K562 (cell line): ENCODE measurements around the gene ABCE1. TPM values are rescaled to one million over a fixed set of nuclear protein-coding genes. Genes with fewer than 3 reads are reported as not detected.

Source experiments
- CHD2 ChIP-seq: IDR thresholded peaks from 2 replicates; pipeline ENCODE4 v1.6.1; 2011; ENCODE audit warnings: low read depth, low read length
- CSDE1 ChIP-seq, 2 experiments: fragments of 450-650 bp; IDR thresholded peaks; 2 replicates each; pipeline ENCODE4 v1.6.1; 2016; ENCODE audit warnings: mild to moderate bottlenecking in 1 of 2
- CTBP1 ChIP-seq: fragments of 450-650 bp; IDR thresholded peaks from 2 replicates; pipeline ENCODE4 v1.6.1; 2016; ENCODE audit warnings: borderline replicate concordance
- DPF2 ChIP-seq: fragments of 450-650 bp; IDR thresholded peaks from 2 replicates; pipeline ENCODE4 v1.6.1; 2016
- E2F3 ChIP-seq: fragments of 250-450 bp; sonication (Bioruptor Pico); IDR thresholded peaks from 2 replicates; pipeline ENCODE4 v1.4.0; 2020; ENCODE audit warnings: mild to moderate bottlenecking
- EHMT2 ChIP-seq: fragments of 450-650 bp; IDR thresholded peaks from 2 replicates; pipeline ENCODE4 v1.6.1; 2018; ENCODE audit warnings: antibody characterized with exemption
- GTF2E2 ChIP-seq: fragments of 200-800 bp; sonication (Bioruptor generic); IDR thresholded peaks from 2 replicates; pipeline ENCODE4 v1.6.1; 2016; ENCODE audit warnings: missing genetic modification characterization, missing compliant biosample characterization
- GTF2F1 ChIP-seq: IDR thresholded peaks from 2 replicates; pipeline ENCODE4 v1.6.1; 2011; ENCODE audit warnings: low read depth, low read length, improper control_type of control experiment
- HNRNPH1 ChIP-seq: fragments of 200-400 bp; formaldehyde crosslinking; optimal IDR thresholded peaks from 2 replicates; pipeline ENCODE3; 2017; ENCODE audit warnings: low read depth, mild to moderate bottlenecking, low read length, moderate library complexity
- IFI16 ChIP-seq: fragments of 250-450 bp; sonication (Bioruptor Pico); IDR thresholded peaks from 2 replicates; pipeline ENCODE4 v2.1.2; 2022; ENCODE audit warnings: mild to moderate bottlenecking, inconsistent platforms
- KDM1A ChIP-seq, 2 experiments: fragments of 450-650 bp; IDR thresholded peaks; 2 replicates each; pipeline ENCODE4 v1.6.1; 2016; ENCODE audit warnings: mild to moderate bottlenecking in 2 of 2
- MYBL2 ChIP-seq, 2 experiments: fragments of 450-650 bp in 1 of 2; sonication (generic) in 1 of 2; formaldehyde crosslinking in 1 of 2; IDR thresholded peaks; 2 replicates each; pipeline versions ENCODE4 v1.6.1 to v1.8.1; 2017 to 2022; ENCODE audit warnings: borderline replicate concordance in 1 of 2, inconsistent platforms in 1 of 2, low read depth in 1 of 2, mild to moderate bottlenecking in 1 of 2, missing genetic modification reagents in 1 of 2, moderate library complexity in 1 of 2
- NFATC3 ChIP-seq: fragments of 450-650 bp; IDR thresholded peaks from 2 replicates; pipeline ENCODE4 v1.6.1; 2017; ENCODE audit warnings: mild to moderate bottlenecking
- POLR2G ChIP-seq: fragments of 200-400 bp; formaldehyde crosslinking; IDR thresholded peaks from 2 replicates; pipeline ENCODE4 v1.6.1; 2017; ENCODE audit warnings: low read depth, mild to moderate bottlenecking, antibody characterized with exemption, low read length, moderate library complexity
- PTBP1 ChIP-seq: fragments of 200-400 bp; formaldehyde crosslinking; IDR thresholded peaks from 2 replicates; pipeline ENCODE4 v1.6.1; 2017; ENCODE audit warnings: low read depth, low read length
- RAD51 ChIP-seq: fragments of 450-650 bp; IDR thresholded peaks from 2 replicates; pipeline ENCODE4 v1.7.1; 2016; ENCODE audit warnings: low read depth, mild to moderate bottlenecking, borderline replicate concordance
- RUNX1 ChIP-seq: sonication (generic); IDR thresholded peaks from 2 replicates; pipeline ENCODE4 v1.6.1; 2016; ENCODE audit warnings: antibody characterized with exemption, low read depth
- SETDB1 ChIP-seq: IDR thresholded peaks from one replicate; pipeline ENCODE4 v1.6.1; 2012; ENCODE audit warnings: low read length, control low read depth, inconsistent platforms
- SMARCE1 ChIP-seq: fragments of 450-650 bp; IDR thresholded peaks from 2 replicates; pipeline ENCODE4 v1.7.1; 2016; ENCODE audit warnings: mild to moderate bottlenecking
- STAT5A ChIP-seq: IDR thresholded peaks from 2 replicates; pipeline ENCODE4 v1.6.1; 2012; ENCODE audit warnings: low read length, inconsistent platforms, borderline replicate concordance
- TCF7L2 ChIP-seq: fragments of 150-350 bp; IDR thresholded peaks from 2 replicates; pipeline ENCODE4 v1.6.1; 2016; ENCODE audit warnings: low read depth, mild to moderate bottlenecking, low read length, moderate library complexity
- XRCC3 ChIP-seq: fragments of 450-650 bp; IDR thresholded peaks from 2 replicates; pipeline ENCODE4 v1.6.1; 2017; ENCODE audit warnings: mild to moderate bottlenecking, moderate library complexity
- ZFPM2 ChIP-seq: fragments of 250-450 bp; sonication (Bioruptor Pico); IDR thresholded peaks from 2 replicates; pipeline ENCODE4 v1.5.1; 2022; ENCODE audit warnings: mild to moderate bottlenecking
- ZNF124 ChIP-seq: sonication (generic); formaldehyde crosslinking; IDR thresholded peaks from 2 replicates; pipeline ENCODE4 v1.8.1; 2022; ENCODE audit warnings: missing genetic modification reagents
- ZNF316 ChIP-seq: fragments of 450-650 bp; IDR thresholded peaks from 2 replicates; pipeline ENCODE4 v1.6.1; 2016
- ZNF436 ChIP-seq: fragments of 250-450, 450-650 bp; sonication (Bioruptor Pico); formaldehyde crosslinking; IDR thresholded peaks from 2 replicates; pipeline ENCODE4 v1.7.0; 2020; ENCODE audit warnings: mild to moderate bottlenecking
- ZNF586 ChIP-seq: fragments of 450-650 bp; formaldehyde crosslinking; conservative IDR thresholded peaks from 2 replicates; pipeline ENCODE4 v1.4.0; 2020; ENCODE audit warnings: mild to moderate bottlenecking, moderate library complexity
- ZNF707 ChIP-seq: fragments of 250-450 bp; sonication (Bioruptor Pico); conservative IDR thresholded peaks from 2 replicates; pipeline ENCODE4 v1.8.0; 2022; ENCODE audit warnings: inconsistent platforms, mild to moderate bottlenecking, moderate library complexity
- polyA plus RNA-seq, 8 experiments: library from polyadenylated mRNA; depleted of rRNA in 4 of 8; stranded (reverse) in 5 of 8; unstranded in 3 of 8; fragments of >200 nt; fragmentation: Nextera tagmentation in 2 of 8; fragmentation: Illumina TruSeq in 1 of 8; extraction: Ambion mirVana in 2 of 8; extraction: Trizol in 1 of 8; gene quantifications; 2 replicates each; pipeline versions ENCODE4 v1.2.1 to v1.2.3, GENCODE V29; 2011 to 2014; ENCODE audit warnings: inconsistent platforms in 1 of 8, missing spikeins in 1 of 8
- total RNA-seq, 7 experiments: library from RNA; depleted of rRNA in 6 of 7; stranded (reverse); fragments of >200 nt in 6 of 7; fragmentation: Illumina TruSeq in 2 of 7; extraction: Trizol in 2 of 7; gene quantifications; 2 replicates each; pipeline versions ENCODE4 v1.2.1 to v1.2.3, GENCODE V29; 2011 to 2021; ENCODE audit warnings: low replicate concordance in 1 of 7
- TF ChIP-seq, protein P1 (sequence below): conservative IDR thresholded peaks from 2 replicates; pipeline ENCODE4 v1.6.1; 2011; ENCODE audit warnings: low read depth, mild to moderate bottlenecking, low read length; ENCODE audit not compliant: control insufficient read depth
- TF ChIP-seq, protein P2 (sequence below), 2 experiments: fragments of 450-650 bp; IDR thresholded peaks; 2 replicates each; pipeline ENCODE4 v1.6.1; 2016

ABCE1 gene
- total and polyA plus RNA-seq, 9 of the 15 experiments (the other 6 are each of a cell fraction or from before 2014, with no cell fraction given): 134 to 256 (median 169) TPM

DNA sequence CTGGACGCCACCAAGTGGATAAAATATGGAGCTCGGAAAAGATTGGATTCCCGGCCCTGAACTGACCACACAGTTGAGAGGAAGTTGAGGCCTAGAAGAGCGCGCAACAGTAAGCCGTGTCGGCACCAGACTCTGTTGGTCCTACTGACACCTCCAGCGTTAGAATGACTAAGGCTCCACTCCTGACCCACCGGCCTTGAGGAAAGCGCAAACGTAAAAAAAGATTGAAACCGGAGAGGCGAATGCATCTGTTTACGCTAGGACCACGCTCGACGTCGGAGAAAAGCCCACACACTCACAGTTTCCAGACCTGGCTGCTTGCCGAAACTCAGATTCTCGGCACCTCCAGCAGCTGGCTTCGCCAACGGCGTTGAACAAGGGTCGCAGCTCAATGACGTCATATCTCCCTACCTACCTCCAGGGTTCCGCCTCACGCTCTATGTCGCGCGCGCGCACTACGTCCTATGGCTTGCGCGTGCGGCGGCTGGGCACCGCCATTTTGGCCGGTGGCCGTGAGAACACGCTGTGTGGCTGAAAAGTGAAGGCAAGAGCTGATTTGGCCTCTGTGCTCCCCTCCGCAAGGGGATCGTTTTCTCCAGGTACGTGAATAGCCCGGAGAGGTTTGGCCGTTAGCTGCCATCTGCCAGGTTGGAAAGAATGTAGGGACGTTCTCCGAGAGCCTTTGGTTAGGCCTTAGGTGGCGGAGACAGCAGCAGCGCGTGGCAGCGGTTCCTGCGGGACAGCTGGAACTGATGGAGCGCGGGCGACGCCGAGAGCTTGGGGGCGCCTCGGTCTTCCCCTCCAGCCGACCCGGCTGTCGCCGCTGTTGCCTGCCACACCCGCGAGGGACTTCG lies at the start of gene ABCE1, which contains the start of gene ANAPC10 (continued):
- TF ChIP-seq, protein P1, sequence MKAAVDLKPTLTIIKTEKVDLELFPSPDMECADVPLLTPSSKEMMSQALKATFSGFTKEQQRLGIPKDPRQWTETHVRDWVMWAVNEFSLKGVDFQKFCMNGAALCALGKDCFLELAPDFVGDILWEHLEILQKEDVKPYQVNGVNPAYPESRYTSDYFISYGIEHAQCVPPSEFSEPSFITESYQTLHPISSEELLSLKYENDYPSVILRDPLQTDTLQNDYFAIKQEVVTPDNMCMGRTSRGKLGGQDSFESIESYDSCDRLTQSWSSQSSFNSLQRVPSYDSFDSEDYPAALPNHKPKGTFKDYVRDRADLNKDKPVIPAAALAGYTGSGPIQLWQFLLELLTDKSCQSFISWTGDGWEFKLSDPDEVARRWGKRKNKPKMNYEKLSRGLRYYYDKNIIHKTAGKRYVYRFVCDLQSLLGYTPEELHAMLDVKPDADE: peak; percentile 75
- peak; percentile 66; the same call in 1 of the 2 replicates for TF ChIP-seq CTBP1
- peak; percentile 26; the same call in 1 of the 2 replicates for TF ChIP-seq STAT5A
- no peak for TF ChIP-seq ZNF316
- TF ChIP-seq EHMT2: peak; percentile 42; the same call in 1 of the 2 replicates
- peak; percentile 97 for TF ChIP-seq POLR2G
- TF ChIP-seq, protein P2, sequence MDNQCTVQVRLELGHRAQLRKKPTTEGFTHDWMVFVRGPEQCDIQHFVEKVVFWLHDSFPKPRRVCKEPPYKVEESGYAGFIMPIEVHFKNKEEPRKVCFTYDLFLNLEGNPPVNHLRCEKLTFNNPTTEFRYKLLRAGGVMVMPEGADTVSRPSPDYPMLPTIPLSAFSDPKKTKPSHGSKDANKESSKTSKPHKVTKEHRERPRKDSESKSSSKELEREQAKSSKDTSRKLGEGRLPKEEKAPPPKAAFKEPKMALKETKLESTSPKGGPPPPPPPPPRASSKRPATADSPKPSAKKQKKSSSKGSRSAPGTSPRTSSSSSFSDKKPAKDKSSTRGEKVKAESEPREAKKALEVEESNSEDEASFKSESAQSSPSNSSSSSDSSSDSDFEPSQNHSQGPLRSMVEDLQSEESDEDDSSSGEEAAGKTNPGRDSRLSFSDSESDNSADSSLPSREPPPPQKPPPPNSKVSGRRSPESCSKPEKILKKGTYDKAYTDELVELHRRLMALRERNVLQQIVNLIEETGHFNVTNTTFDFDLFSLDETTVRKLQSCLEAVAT (IDR thresholded peaks at IDR 0.05): peak in 1 of 2 experiments; percentile 86; a peak in 3 of 4 replicates
- TF ChIP-seq NFATC3: no peak
- no peak for TF ChIP-seq CHD2
- no peak for TF ChIP-seq ZNF707 (CRISPR knock-in tag)
- TF ChIP-seq ZNF124 (CRISPR knock-in tag): no peak
- no peak for TF ChIP-seq PTBP1
- TF ChIP-seq MYBL2 (IDR thresholded peaks at IDR 0.05; ENCODE audit: low read depth): peak; percentile 68
- no peak for TF ChIP-seq MYBL2 (CRISPR knock-in tag; IDR thresholded peaks at IDR 0.05; ENCODE audit: borderline replicate concordance)
- TF ChIP-seq E2F3 (CRISPR knock-in tag): peak; percentile 64; the same call in 1 of the 2 replicates
- no peak; the same call in 1 of the 2 replicates for TF ChIP-seq RAD51
- TF ChIP-seq DPF2: peak; percentile 67
- no peak for TF ChIP-seq KDM1A (IDR thresholded peaks at IDR 0.05)
- no peak for TF ChIP-seq TCF7L2
- no peak for TF ChIP-seq SETDB1
- TF ChIP-seq GTF2E2 (tag): peak; percentile 62; the same call in 1 of the 2 replicates
- no peak for TF ChIP-seq HNRNPH1
- no peak for TF ChIP-seq IFI16 (CRISPR knock-in tag)
- TF ChIP-seq ZNF436 (CRISPR knock-in tag): no peak
- TF ChIP-seq SMARCE1: 0 out of 2 replicates have a peak, but pooled peaks have one; percentile 42
- TF ChIP-seq ZNF586 (CRISPR knock-in tag): no peak
- TF ChIP-seq RUNX1: no peak
- TF ChIP-seq ZFPM2 (CRISPR knock-in tag): no peak
- no peak for TF ChIP-seq XRCC3
- TF ChIP-seq CSDE1 (IDR thresholded peaks at IDR 0.05): peak in 1 of 2 experiments; percentile 73; a peak in 2 of 4 replicates
- peak; percentile 61; the same call in 1 of the 2 replicates for TF ChIP-seq GTF2F1
